Activated naive CD8-positive, alpha-beta T cell treated with anti-CD3 and anti-CD28 coated beads, Interleukin-2, amount 10 ng/mL, durations not matched to agents 7 days and 5 days (primary cell): ENCODE measurements around the gene SLC17A5. TPM values are rescaled to one million over a fixed set of nuclear protein-coding genes. Genes with fewer than 3 reads are reported as not detected.
"Not testable (repeated sequence)": the region's sequence is repeated elsewhere in the genome, so short reads cannot be mapped to it uniquely, and the experiment has no call there.

Experiments used
- ATAC-seq: fragments of 150-1000 bp; cut with Tn5 transposase; one replicate; pipeline ENCODE4 v1.10.0; 2021; ENCODE audit warnings: low read depth, moderate library complexity
- POLR2A ChIA-PET: fragments of 350-600 bp; sonication (Branson Sonifier 250); formaldehyde crosslinking; loops from one replicate; lab custom pipeline; 2021; ENCODE audit warnings: antibody characterized with exemption; lab: Charles Lee
- DNase-seq: peaks from one replicate; pipeline ENCODE4 v3.0.0; 2021
- H3K27ac Mint-ChIP-seq: one replicate; pipeline ENCODE4 v1.8.0; 2022; ENCODE audit warnings: mild to moderate bottlenecking, mixed read lengths
- H3K27me3 Mint-ChIP-seq: one replicate; pipeline ENCODE4 v1.8.0; 2022; ENCODE audit warnings: mild to moderate bottlenecking, moderate library complexity, mixed read lengths
- H3K36me3 Mint-ChIP-seq: one replicate; pipeline ENCODE4 v1.8.0; 2021; ENCODE audit warnings: mild to moderate bottlenecking, mixed read lengths
- H3K4me1 Mint-ChIP-seq: one replicate; pipeline ENCODE4 v1.8.0; 2021; ENCODE audit warnings: mixed read lengths
- H3K4me3 Mint-ChIP-seq: one replicate; pipeline ENCODE4 v1.8.0; 2022; ENCODE audit warnings: mild to moderate bottlenecking, moderate library complexity, mixed read lengths
- H3K9me3 Mint-ChIP-seq: one replicate; pipeline ENCODE4 v1.8.0; 2021; ENCODE audit warnings: mixed read lengths
- total RNA-seq, 2 experiments: library from RNA; stranded (reverse); gene quantifications; one replicate each; pipeline ENCODE4 v1.2.3, GENCODE V29; 2021

Gene SLC17A5
- total RNA-seq, 2 experiments from 2014 or later, result 9.2 to 9.3 TPM

DNA sequence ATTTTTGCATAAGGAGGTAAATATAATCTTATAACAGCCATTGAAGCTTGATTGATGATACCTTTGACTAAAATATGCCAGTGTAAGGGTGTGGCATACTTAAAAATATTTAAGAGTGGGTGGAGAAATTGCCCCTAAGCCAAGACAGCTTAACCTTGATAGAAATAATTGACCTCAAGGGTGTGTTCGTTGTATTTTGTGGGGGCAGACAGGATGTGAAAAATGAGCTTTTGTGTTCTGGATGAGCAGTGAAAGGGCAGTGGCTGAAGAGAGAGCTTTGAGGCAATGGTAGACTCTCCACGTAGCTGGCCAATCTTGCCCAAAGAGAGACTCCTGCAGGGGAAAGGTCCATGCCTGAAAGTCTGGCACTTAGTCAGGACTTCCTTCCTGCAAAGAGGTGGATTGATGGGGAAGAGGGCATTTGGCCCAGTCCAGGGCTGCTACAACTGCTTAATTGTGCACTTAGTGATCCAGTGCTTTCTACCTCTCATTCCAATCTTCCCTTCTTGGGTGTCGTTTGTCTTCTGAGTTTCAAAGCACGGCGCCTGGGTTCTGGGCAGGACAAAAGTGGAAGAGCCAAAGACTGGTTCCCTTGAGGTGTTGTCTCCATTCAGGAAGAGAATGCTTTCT lies 26.6 kb upstream of the SLC17A5 start:
- H3K36me3 Mint-ChIP-seq, result no peaks in the 10 kb centered on the region
- H3K9me3 Mint-ChIP-seq, result peaks cover 7% of the 10 kb centered on the region
- no peak overlapping the region for H3K27ac Mint-ChIP-seq
- POLR2A ChIA-PET, result no interaction called here
- H3K27me3 Mint-ChIP-seq, result peaks cover 33% of the 10 kb centered on the region
- no peak for ATAC-seq
- no peaks in the 10 kb centered on the region for H3K4me1 Mint-ChIP-seq
- H3K4me3 Mint-ChIP-seq, result no peak overlapping the region
- DNase-seq, result no peak

DNA sequence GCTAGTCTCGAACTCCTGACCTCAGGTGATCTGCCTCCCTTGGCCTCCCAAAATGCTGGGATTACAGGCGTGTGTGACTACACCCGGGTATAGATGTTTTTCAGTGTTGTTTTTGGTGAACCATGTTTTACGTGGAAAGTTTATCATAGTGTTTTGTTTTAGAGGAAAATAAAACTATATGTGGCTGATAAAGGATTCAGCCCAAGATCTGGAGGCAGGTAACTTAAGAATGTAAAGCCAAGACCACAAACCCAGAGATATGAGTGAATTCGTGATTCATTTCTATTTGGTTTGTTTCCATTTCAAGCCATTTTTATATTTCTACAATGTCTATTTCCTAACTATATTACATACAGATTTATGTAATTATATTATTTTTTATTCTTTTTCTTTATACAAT lies 26.1 kb upstream of the SLC17A5 start:
- ATAC-seq, H3K4me1 Mint-ChIP-seq, H3K27ac Mint-ChIP-seq, H3K4me3 Mint-ChIP-seq, DNase-seq, H3K9me3 Mint-ChIP-seq, POLR2A ChIA-PET, H3K36me3 Mint-ChIP-seq: not testable (repeated sequence)
- H3K27me3 Mint-ChIP-seq, result peaks cover 29% of the 10 kb centered on the region

DNA sequence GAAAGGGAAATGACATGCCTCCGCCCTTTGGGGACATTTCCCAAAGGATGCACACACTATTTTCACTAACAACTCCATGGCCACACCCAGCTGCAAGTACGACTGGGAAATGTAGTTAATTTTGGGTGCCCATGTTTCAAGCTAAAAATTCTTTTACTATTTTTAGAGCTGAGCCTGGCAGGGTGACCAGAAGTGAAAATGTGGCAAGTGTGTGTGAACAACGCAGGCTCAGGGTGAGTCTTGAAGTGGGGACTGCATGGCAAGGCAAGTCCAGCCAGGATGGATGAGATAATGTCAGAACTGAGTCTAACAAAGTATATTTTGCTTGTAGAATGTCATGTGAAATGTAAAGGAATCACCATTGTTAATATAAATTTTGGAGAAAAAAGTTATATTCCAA lies 25.2 kb upstream of the SLC17A5 start:
- H3K4me3 Mint-ChIP-seq, result no peak overlapping the region
- H3K9me3 Mint-ChIP-seq, result peaks cover 7% of the 10 kb centered on the region
- ATAC-seq (no peak), DNase-seq (no peak)
- no peaks in the 10 kb centered on the region for H3K4me1 Mint-ChIP-seq
- POLR2A ChIA-PET, result no interaction called here
- H3K36me3 Mint-ChIP-seq, result no peaks in the 10 kb centered on the region
- H3K27ac Mint-ChIP-seq, result no peak overlapping the region
- peaks cover 23% of the 10 kb centered on the region for H3K27me3 Mint-ChIP-seq

GRCh38 chr6:73675466-73676098 lies 21.8 kb upstream of the SLC17A5 start:
- Mint-ChIP-seq H3K4me3 (no peak overlapping the region), H3K36me3 (no peaks in the 10 kb centered on the region), H3K27me3 (peaks cover 31% of the 10 kb centered on the region), H3K9me3 (no peaks in the 10 kb centered on the region), H3K4me1 (no peaks in the 10 kb centered on the region), H3K27ac (no peak overlapping the region)
- peak; percentile 70 for ATAC-seq
- POLR2A ChIA-PET, result no interaction called here
- DNase-seq, result peak; percentile 55

DNA sequence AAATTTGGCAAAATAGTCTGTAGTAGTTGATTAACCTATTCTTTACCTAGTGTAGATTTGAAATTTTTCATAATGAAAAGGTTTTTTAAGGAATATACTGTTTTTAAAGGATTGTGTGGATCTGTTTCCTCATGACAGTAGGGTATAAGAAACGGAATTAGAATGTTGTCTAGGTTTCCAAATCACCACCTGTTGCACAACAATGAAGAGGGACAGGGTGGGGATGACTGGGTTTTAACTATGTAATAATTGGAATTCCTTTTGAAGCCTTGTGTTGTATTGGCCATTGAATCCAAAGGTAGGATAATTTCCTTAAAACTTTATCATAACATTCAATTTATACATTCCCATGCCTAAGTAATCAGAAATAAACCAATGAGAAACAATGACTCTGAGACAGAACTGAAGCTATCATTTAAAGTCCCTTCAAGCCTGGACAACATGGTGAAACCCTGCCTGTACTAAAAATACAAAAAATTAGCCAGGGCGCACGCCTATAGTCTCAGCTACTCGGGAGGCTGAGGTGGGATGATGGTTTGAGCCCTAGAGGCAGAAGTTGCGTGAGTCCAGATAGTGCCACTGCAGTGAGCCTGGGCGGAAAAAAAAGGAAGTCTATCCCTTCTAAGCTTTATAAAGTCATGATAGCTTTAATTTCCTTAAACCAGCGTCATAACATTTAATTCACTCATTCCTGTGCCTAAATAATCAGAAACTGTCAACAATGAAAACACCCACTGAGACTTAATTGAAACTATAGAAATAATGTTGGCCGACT lies 18.3 kb upstream of the SLC17A5 start:
- H3K4me3 Mint-ChIP-seq, result no peak overlapping the region
- no peak overlapping the region for H3K27ac Mint-ChIP-seq
- POLR2A ChIA-PET, result no interaction called here
- DNase-seq (no peak), ATAC-seq (no peak)
- H3K4me1 Mint-ChIP-seq, result no peaks in the 10 kb centered on the region
- H3K9me3 Mint-ChIP-seq, result no peaks in the 10 kb centered on the region
- H3K27me3 Mint-ChIP-seq, result peaks cover 46% of the 10 kb centered on the region
- no peaks in the 10 kb centered on the region for H3K36me3 Mint-ChIP-seq

DNA sequence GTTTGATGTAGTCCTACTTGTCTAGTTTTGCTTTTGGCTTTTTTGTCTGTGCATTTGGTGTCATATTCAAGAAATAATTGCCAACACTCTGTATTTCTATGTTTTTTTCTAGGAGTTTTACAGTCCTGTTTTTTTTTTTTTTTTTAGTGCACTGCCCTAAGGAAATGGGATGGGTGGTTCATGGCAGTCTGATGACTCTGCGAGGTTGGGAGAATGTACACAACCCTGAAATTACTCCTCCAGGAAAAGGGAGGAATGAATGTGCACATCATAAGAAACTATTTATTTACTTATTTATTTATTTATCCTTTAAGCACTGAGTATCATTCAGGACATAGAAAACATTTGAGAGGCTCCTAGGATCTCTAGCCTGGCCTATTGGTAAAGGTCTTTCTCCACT lies 15.2 kb upstream of the SLC17A5 start:
- Mint-ChIP-seq H3K27ac (no peak overlapping the region), H3K36me3 (no peaks in the 10 kb centered on the region), H3K4me1 (peaks cover 3% of the 10 kb centered on the region), H3K9me3 (no peaks in the 10 kb centered on the region), H3K4me3 (no peak overlapping the region), H3K27me3 (peaks cover 50% of the 10 kb centered on the region)
- POLR2A ChIA-PET, result no interaction called here
- DNase-seq, result no peak
- no peak for ATAC-seq

GRCh38 chr6:73667798-73668197 lies 14.0 kb upstream of the SLC17A5 start:
- Mint-ChIP-seq H3K4me3 (no peak overlapping the region), H3K27me3 (peaks cover 50% of the 10 kb centered on the region), H3K9me3 (no peaks in the 10 kb centered on the region), H3K27ac (no peak overlapping the region), H3K36me3 (no peaks in the 10 kb centered on the region), H3K4me1 (peaks cover 3% of the 10 kb centered on the region)
- ATAC-seq, result no peak
- DNase-seq, result no peak
- POLR2A ChIA-PET, result no interaction called here

DNA sequence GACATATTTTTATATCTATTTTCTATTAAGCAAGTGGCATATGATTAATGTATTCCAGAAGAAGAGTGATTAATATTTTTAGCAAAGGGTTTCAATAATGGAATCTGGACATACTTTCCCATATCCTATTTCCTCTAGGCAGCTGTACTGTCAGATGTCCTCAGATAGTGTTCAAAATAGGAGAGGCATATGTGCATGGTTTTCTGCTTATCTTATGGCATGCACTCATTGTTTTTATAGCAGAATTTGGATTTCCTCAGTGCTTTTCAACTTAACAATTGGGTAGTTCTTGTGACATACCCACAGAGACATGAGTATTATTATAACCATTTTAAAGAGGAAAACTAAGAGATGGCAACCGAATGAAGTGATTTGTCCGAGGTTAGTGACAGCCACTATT lies 12.6 kb upstream of the SLC17A5 start:
- peaks cover 3% of the 10 kb centered on the region for H3K4me1 Mint-ChIP-seq
- H3K27ac Mint-ChIP-seq, result no peak overlapping the region
- H3K9me3 Mint-ChIP-seq, result no peaks in the 10 kb centered on the region
- H3K27me3 Mint-ChIP-seq, result peaks cover 40% of the 10 kb centered on the region
- no peaks in the 10 kb centered on the region for H3K36me3 Mint-ChIP-seq
- DNase-seq, result no peak
- POLR2A ChIA-PET, result no interaction called here
- ATAC-seq, result no peak
- H3K4me3 Mint-ChIP-seq, result no peak overlapping the region

- Mint-ChIP-seq H3K27me3 (peaks cover 35% of the 10 kb centered on the region), H3K4me3 (no peak overlapping the region), H3K4me1 (peaks cover 3% of the 10 kb centered on the region), H3K27ac (no peak overlapping the region), H3K36me3 (no peaks in the 10 kb centered on the region), H3K9me3 (no peaks in the 10 kb centered on the region)
- ATAC-seq (no peak), DNase-seq (no peak)
- POLR2A ChIA-PET, result no interaction called here
Measured at GRCh38 chr6:73665686-73666319, 12.0 kb upstream of the SLC17A5 start.

- POLR2A ChIA-PET, result no interaction called here
- Mint-ChIP-seq H3K27ac (no peak overlapping the region), H3K4me3 (no peak overlapping the region), H3K27me3 (peaks cover 25% of the 10 kb centered on the region), H3K9me3 (no peaks in the 10 kb centered on the region), H3K4me1 (peaks cover 3% of the 10 kb centered on the region), H3K36me3 (no peaks in the 10 kb centered on the region)
- DNase-seq, result no peak
- ATAC-seq, result no peak
Measured at GRCh38 chr6:73664701-73665100, 10.9 kb upstream of the SLC17A5 start.

GRCh38 chr6:73657201-73657600 lies 3.4 kb upstream of the SLC17A5 start:
- POLR2A ChIA-PET, result no interaction called here

GRCh38 chr6:73656531-73657145 lies 2.8 kb upstream of the SLC17A5 start:
- ATAC-seq, result no peak
- no peaks in the 10 kb centered on the region for H3K27me3 Mint-ChIP-seq
- H3K9me3 Mint-ChIP-seq, result no peaks in the 10 kb centered on the region
- no peak overlapping the region for H3K27ac Mint-ChIP-seq
- no peak for DNase-seq
- H3K36me3 Mint-ChIP-seq, result no peaks in the 10 kb centered on the region
- H3K4me3 Mint-ChIP-seq, result no peak overlapping the region
- H3K4me1 Mint-ChIP-seq, result peaks cover 19% of the 10 kb centered on the region
- POLR2A ChIA-PET, result no interaction called here

More at GRCh38 chr6:73657201-73657600, 3.4 kb upstream of the SLC17A5 start:
- H3K27ac Mint-ChIP-seq, result no peak overlapping the region
- no peak for ATAC-seq
- peaks cover 16% of the 10 kb centered on the region for H3K4me1 Mint-ChIP-seq
- no peaks in the 10 kb centered on the region for H3K27me3 Mint-ChIP-seq
- DNase-seq, result no peak
- H3K4me3 Mint-ChIP-seq, result no peak overlapping the region
- H3K36me3 Mint-ChIP-seq, result no peaks in the 10 kb centered on the region
- H3K9me3 Mint-ChIP-seq, result no peaks in the 10 kb centered on the region

DNA sequence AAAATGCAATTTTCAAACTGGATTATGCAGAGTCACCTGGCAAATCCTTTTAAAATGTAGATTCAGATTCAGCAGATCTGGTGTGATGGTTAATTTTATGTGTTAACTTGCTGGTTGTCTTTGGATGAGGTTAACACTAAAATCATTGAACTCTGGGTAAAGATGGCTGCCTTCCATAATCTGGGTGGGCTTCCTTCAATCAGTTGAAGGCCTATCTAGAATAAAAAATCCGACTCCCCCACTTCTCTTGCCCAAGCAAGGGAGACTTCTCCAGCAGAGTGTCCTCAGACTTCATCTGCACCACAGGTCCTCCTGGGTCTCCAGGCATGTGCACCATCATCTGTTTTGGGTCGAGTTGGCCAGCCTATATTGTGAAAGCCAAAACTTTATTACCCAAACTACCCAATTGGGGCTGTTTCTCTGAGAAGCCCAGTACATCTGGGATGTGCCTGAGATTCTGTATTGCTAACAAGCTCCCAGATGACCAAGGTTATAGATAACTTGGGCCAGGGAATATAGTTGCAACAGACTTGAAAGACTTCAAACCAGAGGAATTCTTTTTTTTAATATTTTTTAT lies 1.6 kb upstream of the SLC17A5 start:
- H3K4me1 Mint-ChIP-seq, result peaks cover 21% of the 10 kb centered on the region
- peak overlapping the region; percentile 49 for H3K27ac Mint-ChIP-seq
- POLR2A ChIA-PET, result interaction anchor here (2.2 to 3.6 kb wide), 3 partner anchors 134 to 184 kb away, joined by 5 to 72 read pairs (median 14); partner anchors contain the start of gene EEF1A1
- no peaks in the 10 kb centered on the region for H3K36me3 Mint-ChIP-seq
- ATAC-seq (no peak), DNase-seq (no peak)
- no peaks in the 10 kb centered on the region for H3K9me3 Mint-ChIP-seq
- H3K27me3 Mint-ChIP-seq, result no peaks in the 10 kb centered on the region
- H3K4me3 Mint-ChIP-seq, result peak overlapping the region; percentile 96
